ENCODE measurements around the gene DCUN1D3. TPM values are rescaled to one million over a fixed set of nuclear protein-coding genes. Genes with fewer than 3 reads are reported as not detected.

Gene DCUN1D3
- total RNA-seq, 1 experiment from 2014 or later = 16.1 TPM

DNA sequence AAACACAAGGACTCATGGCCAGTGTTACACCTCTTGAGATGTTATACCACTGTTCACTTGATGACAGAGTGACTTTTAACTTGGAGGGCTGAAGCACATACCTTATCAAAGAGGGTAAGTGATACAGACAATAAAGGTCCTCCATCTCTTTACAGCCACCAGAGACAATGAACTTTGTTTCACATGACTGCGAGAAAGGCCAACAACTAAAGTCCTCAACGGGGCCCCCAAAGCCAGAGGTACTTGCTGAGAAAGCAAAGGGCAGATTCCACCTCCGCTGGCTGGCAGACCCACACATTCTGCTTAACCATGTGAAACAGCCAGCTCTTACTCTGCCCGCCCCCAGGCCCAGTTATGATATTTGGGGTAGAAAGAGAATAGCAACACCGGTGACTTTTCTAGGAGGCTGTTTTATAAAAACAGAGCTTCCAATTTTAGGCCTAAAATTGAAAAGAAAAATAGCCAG lies 21.4 kb downstream of the DCUN1D3 start:
- Histone ChIP-seq H3K18ac (ENCODE audit: insufficient read length, low read depth, low read length) (no peak overlapping the region), H3T11ph (ENCODE audit: low read length) (no peak overlapping the region), H3K14ac (ENCODE audit: insufficient read depth, low read length) (no peak overlapping the region), H2BK5ac (ENCODE audit: insufficient read length, low read length) (no peak overlapping the region), H3K27me3 (ENCODE audit: insufficient read depth, low read length) (no peaks in the 10 kb centered on the region), H3K4me2 (ENCODE audit: insufficient read depth, insufficient read length, low read length) (no peak overlapping the region), H2AFZ (ENCODE audit: low read length) (no peak overlapping the region), H3K4ac (ENCODE audit: low read depth, low read length) (no peak overlapping the region), H4K91ac (ENCODE audit: insufficient read length, low read depth, low read length) (no peak overlapping the region), H3K4me1 (ENCODE audit: insufficient read depth, low read length) (no peaks in the 10 kb centered on the region; the same call in 1 of the 2 replicates), H2BK12ac (ENCODE audit: insufficient read length, low read depth, low read length) (no peak overlapping the region), H4K20me1 (ENCODE audit: control insufficient read depth, insufficient read depth, insufficient read length) (no peaks in the 10 kb centered on the region), H2BK20ac (ENCODE audit: low read depth, low read length, poor library complexity, severe bottlenecking) (no peak overlapping the region), H4K8ac (replicated peaks; ENCODE audit: insufficient read length, low read depth, low read length) (no peak overlapping the region), H3K9ac (ENCODE audit: extremely low read depth, insufficient read length, low read length) (no peak overlapping the region), H3K23ac (ENCODE audit: insufficient read length, low read depth, low read length) (no peak overlapping the region), H4K5ac (ENCODE audit: insufficient read length, low read depth, low read length) (no peak overlapping the region), H2AK5ac (ENCODE audit: insufficient read length, low read length) (no peak overlapping the region), H3K9me3 (ENCODE audit: control insufficient read depth, low read depth, low read length) (no peaks in the 10 kb centered on the region), H2BK15ac (ENCODE audit: low read depth, low read length) (no peak overlapping the region), H3K56ac (ENCODE audit: insufficient read length, low read depth, low read length) (no peak overlapping the region), H3K23me2 (ENCODE audit: insufficient read length, low read depth, low read length, poor library complexity, severe bottlenecking) (no peaks in the 10 kb centered on the region), H3K79me1 (ENCODE audit: insufficient read depth, low read depth, low read length, poor library complexity, severe bottlenecking) (peaks cover 2% of the 10 kb centered on the region), H3K79me2 (ENCODE audit: insufficient read depth, low read length) (peaks cover 5% of the 10 kb centered on the region; the same call in 1 of the 2 replicates), H2BK120ac (ENCODE audit: low read depth, low read length, poor library complexity, severe bottlenecking) (no peak overlapping the region), H3K27ac (ENCODE audit: insufficient read length, low read depth, low read length) (no peak overlapping the region)
- TF ChIP-seq, protein P1, sequence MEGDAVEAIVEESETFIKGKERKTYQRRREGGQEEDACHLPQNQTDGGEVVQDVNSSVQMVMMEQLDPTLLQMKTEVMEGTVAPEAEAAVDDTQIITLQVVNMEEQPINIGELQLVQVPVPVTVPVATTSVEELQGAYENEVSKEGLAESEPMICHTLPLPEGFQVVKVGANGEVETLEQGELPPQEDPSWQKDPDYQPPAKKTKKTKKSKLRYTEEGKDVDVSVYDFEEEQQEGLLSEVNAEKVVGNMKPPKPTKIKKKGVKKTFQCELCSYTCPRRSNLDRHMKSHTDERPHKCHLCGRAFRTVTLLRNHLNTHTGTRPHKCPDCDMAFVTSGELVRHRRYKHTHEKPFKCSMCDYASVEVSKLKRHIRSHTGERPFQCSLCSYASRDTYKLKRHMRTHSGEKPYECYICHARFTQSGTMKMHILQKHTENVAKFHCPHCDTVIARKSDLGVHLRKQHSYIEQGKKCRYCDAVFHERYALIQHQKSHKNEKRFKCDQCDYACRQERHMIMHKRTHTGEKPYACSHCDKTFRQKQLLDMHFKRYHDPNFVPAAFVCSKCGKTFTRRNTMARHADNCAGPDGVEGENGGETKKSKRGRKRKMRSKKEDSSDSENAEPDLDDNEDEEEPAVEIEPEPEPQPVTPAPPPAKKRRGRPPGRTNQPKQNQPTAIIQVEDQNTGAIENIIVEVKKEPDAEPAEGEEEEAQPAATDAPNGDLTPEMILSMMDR (conservative IDR thresholded peaks at IDR 0.05) = no peak
- Mint-ChIP-seq H3K9me3 (no peaks in the 10 kb centered on the region), H3K4me3 (no peak overlapping the region), H3K27ac (peak overlapping the region in 2 of 3 experiments; percentile 38 to 52; a peak in 1 of 7 replicates), H3K36me3 (ENCODE audit: insufficient read depth in 1 of 3, low read depth in 3 of 3) (peaks cover 0 to 8% (median 0%) of the 10 kb centered on the region in 3 experiments; a peak in 3 of 7 replicates), H3K4me1 (peaks cover 33 to 35% of the 10 kb centered on the region in 2 experiments), H3K27me3 (ENCODE audit: low read depth) (no peaks in the 10 kb centered on the region)
- DNase-seq = no peak
- WGBS (ENCODE audit: extremely low coverage, insufficient read length, low lambda C conversion rate) = no CpG with 5 or more reads among the region's 5 CpGs
